Fibroblast of villous mesenchyme (primary cell): Measurements from ENCODE around the gene CCDC88A. TPM values are rescaled to one million over a fixed set of nuclear protein-coding genes. Genes with fewer than 3 reads are reported as not detected.
"Not testable (repeated sequence)": the region's sequence is repeated elsewhere in the genome, so short reads cannot be mapped to it uniquely, and the experiment has no call there.

Source experiments
- DNase-seq: peaks from one replicate; pipeline ENCODE4 v3.0.0-alpha.2; 2010; ENCODE audit warnings: low read depth
- H3K4me3 ChIP-seq: 2 replicates; pipeline ENCODE4 v1.5.1; 2011; ENCODE audit warnings: low read depth, mild to moderate bottlenecking, low read length
- total RNA-seq: library from RNA; depleted of rRNA; stranded (reverse); fragments of >200 nt; gene quantifications from 2 replicates; pipeline ENCODE4 v1.2.3, GENCODE V29; 2012
- TF ChIP-seq, protein P1 (sequence below): IDR thresholded peaks from 2 replicates; pipeline ENCODE4 v1.5.1; 2012; ENCODE audit warnings: low read depth, mild to moderate bottlenecking, low read length; ENCODE audit not compliant: insufficient read depth

CCDC88A gene
- total RNA-seq, 1 donor, result 70.8 TPM

DNA sequence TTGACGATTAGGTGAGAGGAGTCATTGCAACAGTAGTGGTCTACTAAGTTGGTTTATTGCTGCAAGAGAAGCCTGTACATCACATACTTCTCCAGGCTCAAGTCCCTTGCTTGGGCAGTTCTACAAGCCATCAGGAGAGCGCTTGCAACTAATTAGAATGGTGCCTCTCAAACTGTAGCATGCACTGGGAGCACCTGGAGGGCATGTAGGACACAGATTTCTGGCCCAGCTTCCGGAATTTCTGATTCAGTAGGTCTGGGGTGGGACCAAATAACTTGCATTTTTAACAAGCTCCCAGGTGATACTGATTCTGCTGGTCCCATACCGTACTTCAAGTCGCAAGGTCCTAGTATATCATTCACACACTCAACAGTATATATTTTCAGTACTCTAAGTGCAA, 34.5 kb upstream of the CCDC88A start:
- TF ChIP-seq, protein P1, sequence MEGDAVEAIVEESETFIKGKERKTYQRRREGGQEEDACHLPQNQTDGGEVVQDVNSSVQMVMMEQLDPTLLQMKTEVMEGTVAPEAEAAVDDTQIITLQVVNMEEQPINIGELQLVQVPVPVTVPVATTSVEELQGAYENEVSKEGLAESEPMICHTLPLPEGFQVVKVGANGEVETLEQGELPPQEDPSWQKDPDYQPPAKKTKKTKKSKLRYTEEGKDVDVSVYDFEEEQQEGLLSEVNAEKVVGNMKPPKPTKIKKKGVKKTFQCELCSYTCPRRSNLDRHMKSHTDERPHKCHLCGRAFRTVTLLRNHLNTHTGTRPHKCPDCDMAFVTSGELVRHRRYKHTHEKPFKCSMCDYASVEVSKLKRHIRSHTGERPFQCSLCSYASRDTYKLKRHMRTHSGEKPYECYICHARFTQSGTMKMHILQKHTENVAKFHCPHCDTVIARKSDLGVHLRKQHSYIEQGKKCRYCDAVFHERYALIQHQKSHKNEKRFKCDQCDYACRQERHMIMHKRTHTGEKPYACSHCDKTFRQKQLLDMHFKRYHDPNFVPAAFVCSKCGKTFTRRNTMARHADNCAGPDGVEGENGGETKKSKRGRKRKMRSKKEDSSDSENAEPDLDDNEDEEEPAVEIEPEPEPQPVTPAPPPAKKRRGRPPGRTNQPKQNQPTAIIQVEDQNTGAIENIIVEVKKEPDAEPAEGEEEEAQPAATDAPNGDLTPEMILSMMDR, result no peak
- no peak for DNase-seq
- H3K4me3 ChIP-seq, result no peak overlapping the region

DNA sequence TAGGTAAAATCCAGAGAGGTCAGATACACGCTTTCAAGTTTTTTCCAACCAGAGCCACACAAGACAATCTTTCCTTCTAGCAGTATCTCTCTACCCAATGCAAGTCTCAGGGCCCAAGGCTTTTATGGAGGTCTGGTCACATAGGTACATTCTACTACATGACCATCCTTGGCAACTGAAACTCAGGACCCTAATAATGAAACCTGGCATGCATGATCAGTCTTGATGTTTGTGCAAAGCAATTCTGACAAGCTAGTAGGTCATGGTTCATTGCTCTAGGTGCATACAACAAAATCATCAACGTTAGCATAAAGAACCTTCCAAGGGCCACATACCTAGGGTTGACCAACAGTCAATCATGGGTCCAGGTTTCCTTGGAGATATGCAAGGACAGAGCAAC, 33.2 kb upstream of the CCDC88A start:
- H3K4me3 ChIP-seq, result no peak overlapping the region
- DNase-seq, result no peak
- TF ChIP-seq, protein P1, result no peak

DNA sequence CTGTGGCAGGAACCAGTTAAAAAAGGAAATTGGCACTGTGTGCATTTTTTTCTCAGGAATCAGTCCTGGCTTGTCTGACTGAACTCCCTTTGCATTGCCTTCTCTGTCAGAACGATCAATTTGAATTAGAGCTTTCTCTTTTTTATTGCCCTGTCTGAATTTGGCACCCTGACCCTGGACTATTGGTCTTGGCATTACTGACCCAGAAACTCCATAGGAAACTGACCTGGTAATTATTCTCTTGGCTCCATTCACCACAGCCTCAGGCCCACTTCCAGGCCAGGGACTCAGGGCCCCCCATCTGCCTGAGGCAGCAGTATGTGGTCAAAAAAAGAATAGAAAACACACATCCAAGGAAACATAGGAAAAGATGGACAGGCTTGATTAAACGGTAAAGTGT, 32.0 kb upstream of the CCDC88A start:
- TF ChIP-seq, protein P1, result no peak
- DNase-seq, result no peak
- no peak overlapping the region for H3K4me3 ChIP-seq

DNA sequence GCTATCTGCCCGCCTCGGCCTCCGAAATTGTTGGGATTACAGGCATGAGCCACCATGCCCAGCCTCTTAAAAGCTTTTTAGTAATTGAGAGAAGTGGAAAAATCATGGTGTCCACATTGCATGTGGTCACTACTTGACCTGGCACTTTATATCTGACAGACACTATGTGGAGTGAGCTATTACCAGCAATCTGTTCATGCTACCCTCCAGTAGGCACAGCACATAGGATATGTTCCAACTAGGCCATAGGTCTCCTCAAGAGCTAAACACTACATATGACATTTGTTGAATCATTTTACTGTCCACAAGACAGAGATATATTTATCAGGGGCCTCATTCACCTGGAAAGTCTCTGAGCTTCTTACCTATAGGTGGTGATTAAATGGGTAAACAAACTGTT, 30.4 kb upstream of the CCDC88A start:
- H3K4me3 ChIP-seq, DNase-seq: not testable (repeated sequence)

DNA sequence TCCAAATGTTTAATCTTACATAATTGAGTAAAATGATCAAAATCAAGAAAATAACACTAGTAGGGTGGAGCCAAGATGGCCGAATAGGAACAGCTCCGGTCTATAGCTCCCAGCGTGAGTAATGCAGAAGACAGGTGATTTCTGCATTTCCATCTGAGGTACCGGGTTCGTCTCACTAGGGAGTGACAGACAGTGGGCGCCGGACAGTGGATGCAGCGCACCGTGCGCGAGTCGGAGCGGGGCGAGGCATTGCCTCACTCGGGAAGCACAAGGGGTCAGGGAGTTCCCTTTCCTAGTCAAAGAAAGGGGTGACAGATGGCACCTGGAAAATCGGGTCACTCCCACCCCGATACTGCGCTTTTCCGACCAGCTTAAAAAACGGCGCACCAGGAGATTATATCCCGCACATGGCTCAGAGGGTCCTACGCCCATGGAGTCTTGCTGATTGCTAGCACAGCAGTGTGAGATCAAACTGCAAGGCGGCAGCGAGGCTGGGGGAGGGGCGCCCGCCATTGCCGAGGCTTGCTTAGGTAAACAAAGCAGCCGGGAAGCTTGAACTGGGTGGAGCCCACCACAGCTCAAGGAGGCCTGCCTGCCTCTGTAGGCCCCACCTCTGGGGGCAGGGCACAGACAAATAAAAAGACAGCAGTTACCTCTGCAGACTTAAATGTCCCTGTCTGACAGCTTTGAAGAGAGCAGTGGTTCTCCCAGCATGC, 22.5 kb upstream of the CCDC88A start:
- H3K4me3 ChIP-seq, DNase-seq: not testable (repeated sequence)

DNA sequence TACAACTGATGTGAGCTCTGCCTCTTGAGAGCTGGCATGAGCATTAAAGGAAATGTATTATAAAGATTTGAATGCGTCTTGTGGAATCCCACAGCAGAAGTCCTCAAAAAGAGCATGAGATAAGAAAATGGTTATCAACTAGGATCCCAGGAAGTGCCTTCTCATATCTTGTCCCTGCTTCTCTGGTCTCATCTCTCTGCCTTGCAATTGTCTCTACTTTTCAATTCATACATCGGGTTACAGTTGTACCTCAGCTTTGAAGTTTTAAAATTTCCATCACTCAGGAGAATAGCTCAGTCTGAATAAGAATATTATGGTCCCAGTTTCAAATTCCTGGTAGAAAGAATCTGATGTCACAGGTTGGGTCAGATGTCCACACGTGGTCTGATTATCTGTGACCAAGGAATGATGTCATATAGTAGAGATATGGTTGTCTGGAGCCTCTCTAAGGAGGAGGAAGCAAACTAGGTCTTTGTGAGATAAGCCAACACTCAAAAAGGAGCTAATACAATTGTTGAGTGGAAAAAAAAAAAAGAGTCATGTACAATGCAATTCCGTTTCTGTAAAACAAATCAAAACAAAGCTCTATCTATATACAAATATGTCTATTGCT, 21.7 kb upstream of the CCDC88A start:
- no peak overlapping the region for H3K4me3 ChIP-seq
- TF ChIP-seq, protein P1, result no peak
- no peak for DNase-seq

DNA sequence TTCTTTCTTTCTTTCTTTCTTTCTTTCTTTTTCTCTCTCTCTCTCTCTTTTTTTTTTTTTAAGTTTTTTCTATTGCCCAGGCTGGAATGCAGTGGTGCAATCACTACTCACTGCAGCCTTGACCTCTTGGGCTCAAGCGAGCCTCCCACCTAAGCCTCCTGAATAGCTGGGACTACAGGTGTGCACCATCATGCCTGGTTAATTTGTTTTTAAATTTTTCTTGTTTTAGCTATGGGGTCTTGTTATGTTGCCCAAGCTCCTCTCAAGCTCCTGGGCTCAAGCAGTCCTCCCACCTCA, 19.4 kb upstream of the CCDC88A start:
- TF ChIP-seq, protein P1, result no peak
- H3K4me3 ChIP-seq, result no peak overlapping the region
- DNase-seq, result no peak
